C4-2B (cell line): Measurements from ENCODE around the gene XXYLT1.

Experiments used
- H3K27ac ChIP-seq: fragments of 450-650 bp; 2 replicates; pipeline ENCODE4 v1.5.1; 2017
- ZFX ChIP-seq: fragments of 450-650 bp; IDR thresholded peaks from 2 replicates; pipeline ENCODE4 v1.6.1; 2017
- TF ChIP-seq, protein P1 (sequence below): fragments of 450-650 bp; conservative IDR thresholded peaks from 2 replicates; pipeline ENCODE4 v1.5.1; 2017; ENCODE audit warnings: mild to moderate bottlenecking

The XXYLT1 gene

DNA sequence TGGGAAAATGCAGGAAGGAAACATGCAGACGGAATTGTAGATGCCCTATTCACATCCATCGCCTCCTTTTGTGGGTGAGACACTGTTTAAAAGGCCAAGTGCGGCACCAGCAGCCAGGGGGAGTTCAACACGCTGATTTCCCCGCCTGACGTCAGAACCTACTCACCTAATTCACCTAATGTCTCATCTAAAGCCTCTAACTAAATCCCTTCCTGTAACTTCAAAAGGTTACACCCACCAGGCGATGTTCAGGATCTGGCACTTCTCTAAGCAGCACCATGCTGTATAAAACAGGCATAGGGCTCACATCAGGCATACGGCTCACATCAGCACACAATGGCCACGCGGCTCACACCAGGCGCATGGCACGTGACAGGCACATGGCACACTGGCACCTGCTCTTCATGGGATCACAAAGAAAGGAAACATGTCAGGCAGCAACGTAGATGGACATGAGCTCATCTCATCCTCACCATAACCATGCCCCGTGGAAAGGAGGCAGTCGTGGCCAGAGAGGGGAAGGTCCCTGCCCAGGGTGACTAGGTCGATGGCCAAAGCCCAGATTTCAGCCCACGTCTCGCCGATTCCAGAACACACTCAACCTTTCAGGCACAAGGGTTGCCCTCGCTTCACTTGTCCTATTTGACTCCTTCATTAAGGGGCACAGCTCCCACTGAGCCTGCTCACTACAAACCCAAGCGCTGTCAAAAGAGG, 21.7 kb downstream of the XXYLT1 start:
- no peak for TF ChIP-seq ZFX
- TF ChIP-seq, protein P1, sequence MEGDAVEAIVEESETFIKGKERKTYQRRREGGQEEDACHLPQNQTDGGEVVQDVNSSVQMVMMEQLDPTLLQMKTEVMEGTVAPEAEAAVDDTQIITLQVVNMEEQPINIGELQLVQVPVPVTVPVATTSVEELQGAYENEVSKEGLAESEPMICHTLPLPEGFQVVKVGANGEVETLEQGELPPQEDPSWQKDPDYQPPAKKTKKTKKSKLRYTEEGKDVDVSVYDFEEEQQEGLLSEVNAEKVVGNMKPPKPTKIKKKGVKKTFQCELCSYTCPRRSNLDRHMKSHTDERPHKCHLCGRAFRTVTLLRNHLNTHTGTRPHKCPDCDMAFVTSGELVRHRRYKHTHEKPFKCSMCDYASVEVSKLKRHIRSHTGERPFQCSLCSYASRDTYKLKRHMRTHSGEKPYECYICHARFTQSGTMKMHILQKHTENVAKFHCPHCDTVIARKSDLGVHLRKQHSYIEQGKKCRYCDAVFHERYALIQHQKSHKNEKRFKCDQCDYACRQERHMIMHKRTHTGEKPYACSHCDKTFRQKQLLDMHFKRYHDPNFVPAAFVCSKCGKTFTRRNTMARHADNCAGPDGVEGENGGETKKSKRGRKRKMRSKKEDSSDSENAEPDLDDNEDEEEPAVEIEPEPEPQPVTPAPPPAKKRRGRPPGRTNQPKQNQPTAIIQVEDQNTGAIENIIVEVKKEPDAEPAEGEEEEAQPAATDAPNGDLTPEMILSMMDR = no peak
- no peak overlapping the region for H3K27ac ChIP-seq

DNA sequence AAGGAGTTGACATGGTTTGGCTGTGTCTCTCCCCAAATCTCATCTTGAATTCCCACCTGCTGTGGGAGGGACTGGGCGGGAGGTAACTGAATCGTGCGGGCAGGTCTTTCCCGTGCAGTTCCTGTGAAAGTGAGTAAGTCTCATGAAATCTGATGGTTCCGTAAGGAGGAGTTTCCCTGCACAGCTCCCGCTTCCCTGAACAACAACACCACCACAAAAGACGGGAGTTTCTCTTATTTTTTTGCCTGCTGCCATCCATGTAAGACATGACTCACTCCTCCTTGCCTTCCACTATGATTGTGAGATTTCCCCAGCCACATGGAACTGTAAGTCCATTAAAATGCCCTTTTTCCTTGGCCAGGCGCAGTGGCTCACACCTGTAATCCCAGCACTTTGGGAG, 22.7 kb downstream of the XXYLT1 start:
- H3K27ac ChIP-seq = no peak overlapping the region
- no peak for TF ChIP-seq ZFX
- TF ChIP-seq, protein P1 = no peak

DNA sequence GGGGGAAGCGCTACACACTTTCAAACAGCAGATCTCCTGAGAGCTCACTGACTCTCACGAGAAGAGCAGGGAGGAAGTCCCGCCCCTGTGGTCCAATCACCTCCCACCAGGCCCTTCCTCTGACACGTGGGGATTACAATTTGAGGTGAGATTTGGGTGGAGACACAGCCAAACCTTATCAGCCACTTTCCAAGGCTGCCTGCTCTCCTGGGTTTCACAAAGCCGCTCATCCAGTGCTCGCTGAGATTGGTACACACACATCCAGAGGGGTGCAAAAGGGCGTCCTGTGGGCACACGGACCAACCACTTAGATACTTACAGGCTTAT, 23.1 kb downstream of the XXYLT1 start:
- H3K27ac ChIP-seq = no peak overlapping the region
- TF ChIP-seq, protein P1 = no peak
- no peak for TF ChIP-seq ZFX

DNA sequence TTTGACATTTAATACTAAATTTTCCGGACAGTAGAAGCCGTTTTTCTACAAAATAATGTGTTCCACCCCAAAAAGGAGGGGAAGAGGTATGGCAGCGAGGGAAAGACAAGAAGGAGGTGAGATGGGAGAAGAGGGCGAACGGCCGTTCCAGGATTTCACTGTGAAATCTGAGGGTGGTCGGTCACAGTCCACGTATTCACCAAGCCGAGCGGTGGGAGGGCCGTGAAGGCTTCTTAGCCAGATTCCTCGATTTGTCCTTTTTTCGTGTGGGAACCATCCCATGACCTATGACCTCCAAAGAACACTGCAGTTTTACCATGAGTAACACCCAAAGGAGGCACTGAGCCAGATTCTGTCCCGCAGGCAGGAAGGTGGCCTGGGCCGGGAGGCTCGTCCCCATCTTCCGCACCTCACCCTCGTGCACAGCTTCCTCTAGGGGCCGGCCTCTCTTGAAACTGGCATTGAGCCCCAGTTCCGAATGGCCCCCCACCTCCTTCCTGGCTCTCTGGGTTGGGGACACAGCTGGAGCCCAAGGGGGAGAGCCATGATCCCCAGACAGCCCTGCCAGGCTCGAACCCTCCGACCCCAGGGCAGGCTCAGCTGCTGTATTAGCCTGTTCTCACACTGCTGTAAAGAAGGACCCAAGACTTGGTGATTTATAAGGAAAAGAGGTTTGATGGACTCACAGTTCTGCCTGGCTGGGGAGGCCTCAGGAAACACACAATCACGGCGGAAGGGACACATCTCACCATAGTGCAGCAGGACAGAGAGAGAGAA, 23.7 kb downstream of the XXYLT1 start:
- H3K27ac ChIP-seq = no peak overlapping the region
- no peak for TF ChIP-seq ZFX

- H3K27ac ChIP-seq = no peak overlapping the region
- TF ChIP-seq ZFX = no peak
- TF ChIP-seq, protein P1 = no peak
These were observed 24.4 kb downstream of the XXYLT1 start for GRCh38 chr3:195246581-195246995.

GRCh38 chr3:195245531-195245951, 25.4 kb downstream of the XXYLT1 start:
- no peak overlapping the region for H3K27ac ChIP-seq
- TF ChIP-seq, protein P1 = no peak
- TF ChIP-seq ZFX = no peak

DNA sequence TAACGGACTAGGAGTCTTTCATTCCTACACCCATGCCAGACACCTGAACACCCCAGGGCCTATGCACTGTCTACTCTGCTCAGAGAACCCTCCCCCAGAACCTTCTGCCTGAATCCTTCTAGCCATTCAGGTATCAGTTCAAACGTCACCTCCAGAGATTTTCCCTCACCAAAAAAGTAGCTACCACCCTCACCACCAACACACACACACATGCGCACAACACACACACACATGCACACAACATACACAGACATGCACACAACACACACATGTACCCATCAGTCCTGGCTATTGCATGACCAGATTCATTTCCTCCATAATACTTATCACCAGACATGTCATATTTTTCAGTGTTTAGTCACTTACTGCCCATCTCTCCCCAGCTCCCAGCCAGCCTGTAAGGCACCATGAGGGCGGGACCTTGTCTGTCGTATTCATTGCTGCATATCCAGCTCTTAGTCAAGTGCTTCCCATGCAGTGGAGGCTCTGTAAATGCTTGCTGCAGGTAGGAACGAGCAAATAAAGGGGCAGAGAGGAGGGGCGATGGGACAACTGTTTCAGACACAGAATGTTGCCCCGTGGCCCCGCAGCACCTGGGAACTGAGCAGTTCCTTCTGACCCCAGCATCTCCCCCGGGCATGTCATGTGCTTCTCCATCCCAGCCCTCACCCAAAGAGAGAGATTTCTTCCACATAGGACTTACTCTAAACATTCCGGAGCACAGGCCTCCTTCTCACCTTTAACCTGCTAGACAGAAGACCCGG, 29.2 kb downstream of the XXYLT1 start:
- no peak for TF ChIP-seq ZFX
- TF ChIP-seq, protein P1 = no peak
- no peak overlapping the region for H3K27ac ChIP-seq
